ENCODE measurements around the gene KIF26A.

DNA sequence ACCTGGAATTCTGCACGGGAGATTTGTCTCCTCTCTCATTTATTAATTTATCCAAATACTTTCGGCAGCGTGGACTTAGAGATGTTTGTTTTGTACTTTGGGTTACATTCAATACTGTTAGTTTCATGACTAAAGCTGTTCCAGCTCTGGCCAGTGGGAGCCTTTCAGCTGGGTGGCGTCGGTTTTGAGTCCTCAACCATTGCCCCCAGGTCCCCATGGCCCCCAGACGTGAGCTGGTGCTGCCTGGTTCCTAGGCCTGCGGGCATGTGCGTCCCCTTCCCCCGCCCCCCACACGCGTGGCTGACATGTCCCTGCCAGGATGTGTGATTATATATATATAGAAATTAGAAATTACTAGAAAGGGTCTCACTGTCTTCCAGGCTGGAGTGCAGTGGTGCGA lies 48.2 kb downstream of the KIF26A start:
- TF ChIP-seq, protein P1, sequence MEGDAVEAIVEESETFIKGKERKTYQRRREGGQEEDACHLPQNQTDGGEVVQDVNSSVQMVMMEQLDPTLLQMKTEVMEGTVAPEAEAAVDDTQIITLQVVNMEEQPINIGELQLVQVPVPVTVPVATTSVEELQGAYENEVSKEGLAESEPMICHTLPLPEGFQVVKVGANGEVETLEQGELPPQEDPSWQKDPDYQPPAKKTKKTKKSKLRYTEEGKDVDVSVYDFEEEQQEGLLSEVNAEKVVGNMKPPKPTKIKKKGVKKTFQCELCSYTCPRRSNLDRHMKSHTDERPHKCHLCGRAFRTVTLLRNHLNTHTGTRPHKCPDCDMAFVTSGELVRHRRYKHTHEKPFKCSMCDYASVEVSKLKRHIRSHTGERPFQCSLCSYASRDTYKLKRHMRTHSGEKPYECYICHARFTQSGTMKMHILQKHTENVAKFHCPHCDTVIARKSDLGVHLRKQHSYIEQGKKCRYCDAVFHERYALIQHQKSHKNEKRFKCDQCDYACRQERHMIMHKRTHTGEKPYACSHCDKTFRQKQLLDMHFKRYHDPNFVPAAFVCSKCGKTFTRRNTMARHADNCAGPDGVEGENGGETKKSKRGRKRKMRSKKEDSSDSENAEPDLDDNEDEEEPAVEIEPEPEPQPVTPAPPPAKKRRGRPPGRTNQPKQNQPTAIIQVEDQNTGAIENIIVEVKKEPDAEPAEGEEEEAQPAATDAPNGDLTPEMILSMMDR (IDR thresholded peaks at IDR 0.05; ENCODE audit: low read depth, low read length) = no peak
- no peak for TF ChIP-seq POLR2A (IDR thresholded peaks at IDR 0.05; ENCODE audit: extremely low read depth, insufficient read length)
